ENCODE data around the gene LPAR5. TPM values are rescaled to one million over a fixed set of nuclear protein-coding genes. Genes with fewer than 3 reads are reported as not detected.

The LPAR5 gene
- total RNA-seq, 1 experiment from 2014 or later, result 14.8 TPM

- TF ChIP-seq EZH2 (IDR thresholded peaks at IDR 0.05; ENCODE audit: low read depth) (no peak), CTCF (conservative IDR thresholded peaks at IDR 0.05) (no peak)
- no TSS peak for BruUV-seq (replicated peaks)
- H3K27me3 ChIP-seq (ENCODE audit: insufficient read depth, low read depth), result no peaks in the 10 kb centered on the region
- POLR2A ChIA-PET (ENCODE audit: unreplicated experiment), result interaction anchor here (0.5 to 1.9 kb wide), 16 partner anchors 11 to 291 kb away, joined by 3 to 60 read pairs (median 6); partner anchors contain the start of genes CDCA3, GAPDH, LPAR5 and MLF2
- peak; percentile 91 to 97 for DNase-seq
- peak overlapping the region; percentile 8; the same call in 1 of the 2 replicates for H3K4me3 ChIP-seq
- no peaks in the 10 kb centered on the region for H3K36me3 ChIP-seq (ENCODE audit: low read depth)
- no peaks in the 10 kb centered on the region for H3K9me3 ChIP-seq (ENCODE audit: insufficient read depth, low read depth)
- peak overlapping the region; percentile 54 for H2AFZ ChIP-seq
- no peaks in the 10 kb centered on the region for H3K9me2 ChIP-seq (ENCODE audit: insufficient read depth)
- H3F3A ChIP-seq (ENCODE audit: insufficient read depth, low read depth), result peaks cover 53% of the 10 kb centered on the region
- intact Hi-C loops (cut with micrococcal nuclease; ENCODE audit: unreplicated experiment), result loop anchor here (1.0 to 10.0 kb wide), 6 partner anchors 49 to 351 kb away; partner anchors contain the start of genes ING4, USP5 and ZNF384
- H3K4me1 ChIP-seq (replicated peaks; ENCODE audit: insufficient read depth), result peaks cover 34% of the 10 kb centered on the region
- no peaks in the 10 kb centered on the region for H4K20me1 ChIP-seq (ENCODE audit: insufficient read depth)
- peak overlapping the region; percentile 53 for H3K4me2 ChIP-seq
- CTCF ChIA-PET, result interaction anchor here (0.5 to 1.5 kb wide), 9 partner anchors 11 to 312 kb away, joined by 3 to 18 read pairs (median 5); partner anchors contain the start of genes PTMS and SPSB2
- H3K79me2 ChIP-seq (ENCODE audit: low read depth), result no peaks in the 10 kb centered on the region
- peak overlapping the region; percentile 51 for H3K27ac ChIP-seq
Observed at GRCh38 chr12:6613776-6614512, 21.8 kb downstream of the LPAR5 start.

GRCh38 chr12:6613015-6613775, 22.6 kb downstream of the LPAR5 start:
- no peaks in the 10 kb centered on the region for H3K27me3 ChIP-seq (ENCODE audit: insufficient read depth, low read depth)
- peaks cover 56% of the 10 kb centered on the region for H3F3A ChIP-seq (ENCODE audit: insufficient read depth, low read depth)
- CTCF ChIA-PET, result interaction anchor here (0.5 to 1.5 kb wide), 12 partner anchors 12 to 486 kb away, joined by 3 to 16 read pairs (median 5); partner anchors contain the start of genes PTMS and SPSB2
- peaks cover 39% of the 10 kb centered on the region for H3K4me1 ChIP-seq (replicated peaks; ENCODE audit: insufficient read depth)
- POLR2A ChIA-PET (ENCODE audit: unreplicated experiment), result interaction anchor here (0.5 to 1.9 kb wide), 22 partner anchors 10 to 466 kb away, joined by 3 to 60 read pairs (median 6); partner anchors contain the start of genes CDCA3, GAPDH, GPR162 and LPAR5
- peak; percentile 71 to 96 for DNase-seq
- no peaks in the 10 kb centered on the region for H3K79me2 ChIP-seq (ENCODE audit: low read depth)
- H3K4me3 ChIP-seq, result peak overlapping the region; percentile 50; the same call in 1 of the 2 replicates
- no peaks in the 10 kb centered on the region for H4K20me1 ChIP-seq (ENCODE audit: insufficient read depth)
- intact Hi-C loops (cut with micrococcal nuclease; ENCODE audit: unreplicated experiment), result loop anchor here (1.0 to 10.0 kb wide), 6 partner anchors 50 to 352 kb away; partner anchors contain the start of genes ING4, USP5 and ZNF384
- TF ChIP-seq CTCF (conservative IDR thresholded peaks at IDR 0.05), result no peak
- TF ChIP-seq EZH2 (IDR thresholded peaks at IDR 0.05; ENCODE audit: low read depth), result no peak
- H3K36me3 ChIP-seq (ENCODE audit: low read depth), result no peaks in the 10 kb centered on the region
- BruUV-seq (replicated peaks), result TSS peak; percentile 61
- peak overlapping the region; percentile 86 for H2AFZ ChIP-seq
- H3K27ac ChIP-seq, result peak overlapping the region; percentile 74
- H3K4me2 ChIP-seq, result peak overlapping the region; percentile 84
- H3K9me2 ChIP-seq (ENCODE audit: insufficient read depth), result no peaks in the 10 kb centered on the region
- no peaks in the 10 kb centered on the region for H3K9me3 ChIP-seq (ENCODE audit: insufficient read depth, low read depth)

GRCh38 chr12:6612652-6613014, 23.1 kb downstream of the LPAR5 start:
- Histone ChIP-seq H3K27ac (no peak overlapping the region), H3K4me2 (peak overlapping the region; percentile 84), H3K79me2 (ENCODE audit: low read depth) (no peaks in the 10 kb centered on the region), H4K20me1 (ENCODE audit: insufficient read depth) (no peaks in the 10 kb centered on the region), H3K9me2 (ENCODE audit: insufficient read depth) (no peaks in the 10 kb centered on the region), H3K36me3 (ENCODE audit: low read depth) (no peaks in the 10 kb centered on the region), H3K9me3 (ENCODE audit: insufficient read depth, low read depth) (no peaks in the 10 kb centered on the region), H2AFZ (no peak overlapping the region; the same call in 1 of the 2 replicates), H3K27me3 (ENCODE audit: insufficient read depth, low read depth) (no peaks in the 10 kb centered on the region), H3F3A (ENCODE audit: insufficient read depth, low read depth) (peaks cover 62% of the 10 kb centered on the region), H3K4me3 (peak overlapping the region; percentile 50; the same call in 1 of the 2 replicates), H3K4me1 (replicated peaks; ENCODE audit: insufficient read depth) (peaks cover 44% of the 10 kb centered on the region)
- intact Hi-C loops (cut with micrococcal nuclease; ENCODE audit: unreplicated experiment), result loop anchor here (1.0 to 10.0 kb wide), 6 partner anchors 51 to 352 kb away; partner anchors contain the start of genes ING4, USP5 and ZNF384
- TF ChIP-seq CTCF (conservative IDR thresholded peaks at IDR 0.05) (no peak), EZH2 (IDR thresholded peaks at IDR 0.05; ENCODE audit: low read depth) (no peak)
- DNase-seq, result peak in 1 of 2 experiments; percentile 45
- ChIA-PET CTCF (interaction anchor here (0.6 to 0.9 kb wide), 4 partner anchors 75 to 486 kb away, joined by 3 to 7 read pairs (median 5); no protein-coding TSS in a partner anchor), POLR2A (ENCODE audit: unreplicated experiment) (interaction anchor here (0.5 to 1.2 kb wide), 9 partner anchors 23 to 467 kb away, joined by 3 to 11 read pairs (median 5); partner anchors contain the start of genes GAPDH and PTMS)
- BruUV-seq (replicated peaks), result no TSS peak

Measured in PC-9 (cell line).